ENCODE data around the gene NOPCHAP1. TPM values are rescaled to one million over a fixed set of nuclear protein-coding genes. Genes with fewer than 3 reads are reported as not detected.

The NOPCHAP1 gene
- total and polyA plus RNA-seq, 2 of the 4 experiments (the other 2 are of a cell fraction): 5.6 to 9.3 TPM

DNA sequence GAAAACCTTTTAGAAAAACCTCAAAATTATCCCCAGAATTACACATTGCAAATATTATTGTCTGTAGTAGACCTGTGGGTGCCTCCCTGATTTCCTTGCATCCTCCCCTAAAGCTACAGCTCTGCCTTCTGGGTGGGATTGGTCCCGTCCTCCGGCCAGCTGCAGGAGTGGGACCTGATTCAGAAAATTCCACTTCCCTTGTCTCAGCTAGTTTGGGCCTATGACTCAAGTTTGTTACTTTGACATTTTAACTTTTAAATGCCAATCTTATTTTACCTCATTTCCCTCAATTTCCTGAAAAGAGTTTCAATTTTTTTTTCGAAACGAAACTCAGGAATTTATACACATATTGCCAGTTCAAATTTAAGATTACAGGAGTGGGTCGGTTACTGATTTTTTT, 14.8 kb upstream of the NOPCHAP1 start:
- dilution Hi-C loops (cut with HindIII; ENCODE audit: low sequenced_read_pairs, unreplicated experiment): no loop called here
- POLR2A ChIA-PET (ENCODE audit: unreplicated experiment): no interaction called here
- no peaks in the 10 kb centered on the region for H3K79me1 ChIP-seq (ENCODE audit: low read depth in 1 of 2, low read length in 2 of 2)

More for the DNA sequence above, 14.8 kb upstream of the NOPCHAP1 start:
- TF ChIP-seq NFE2L2 (IDR thresholded peaks at IDR 0.05; ENCODE audit: low read depth, low read length): no peak
- no peak for TF ChIP-seq MAFK (IDR thresholded peaks at IDR 0.05; ENCODE audit: low read depth, low read length)
- TF ChIP-seq BHLHE40 (IDR thresholded peaks at IDR 0.05; ENCODE audit: low read depth, low read length): no peak
- no peak for TF ChIP-seq RCOR1 (IDR thresholded peaks at IDR 0.05; ENCODE audit: insufficient replicate concordance, low read length)
- TF ChIP-seq, protein P1, sequence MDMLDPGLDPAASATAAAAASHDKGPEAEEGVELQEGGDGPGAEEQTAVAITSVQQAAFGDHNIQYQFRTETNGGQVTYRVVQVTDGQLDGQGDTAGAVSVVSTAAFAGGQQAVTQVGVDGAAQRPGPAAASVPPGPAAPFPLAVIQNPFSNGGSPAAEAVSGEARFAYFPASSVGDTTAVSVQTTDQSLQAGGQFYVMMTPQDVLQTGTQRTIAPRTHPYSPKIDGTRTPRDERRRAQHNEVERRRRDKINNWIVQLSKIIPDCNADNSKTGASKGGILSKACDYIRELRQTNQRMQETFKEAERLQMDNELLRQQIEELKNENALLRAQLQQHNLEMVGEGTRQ (IDR thresholded peaks at IDR 0.05; ENCODE audit: low read depth, low read length): no peak
- TF ChIP-seq MXI1 (IDR thresholded peaks at IDR 0.05; ENCODE audit: borderline replicate concordance, low read depth, low read length): no peak
- no peak for TF ChIP-seq POLR2A (IDR thresholded peaks at IDR 0.05; ENCODE audit: low read depth, low read length)
- TF ChIP-seq CEBPB (IDR thresholded peaks at IDR 0.05; ENCODE audit: low read depth, low read length): no peak
- no peak for TF ChIP-seq FOS (IDR thresholded peaks at IDR 0.05; ENCODE audit: low read depth, low read length)
- TF ChIP-seq, protein P2, sequence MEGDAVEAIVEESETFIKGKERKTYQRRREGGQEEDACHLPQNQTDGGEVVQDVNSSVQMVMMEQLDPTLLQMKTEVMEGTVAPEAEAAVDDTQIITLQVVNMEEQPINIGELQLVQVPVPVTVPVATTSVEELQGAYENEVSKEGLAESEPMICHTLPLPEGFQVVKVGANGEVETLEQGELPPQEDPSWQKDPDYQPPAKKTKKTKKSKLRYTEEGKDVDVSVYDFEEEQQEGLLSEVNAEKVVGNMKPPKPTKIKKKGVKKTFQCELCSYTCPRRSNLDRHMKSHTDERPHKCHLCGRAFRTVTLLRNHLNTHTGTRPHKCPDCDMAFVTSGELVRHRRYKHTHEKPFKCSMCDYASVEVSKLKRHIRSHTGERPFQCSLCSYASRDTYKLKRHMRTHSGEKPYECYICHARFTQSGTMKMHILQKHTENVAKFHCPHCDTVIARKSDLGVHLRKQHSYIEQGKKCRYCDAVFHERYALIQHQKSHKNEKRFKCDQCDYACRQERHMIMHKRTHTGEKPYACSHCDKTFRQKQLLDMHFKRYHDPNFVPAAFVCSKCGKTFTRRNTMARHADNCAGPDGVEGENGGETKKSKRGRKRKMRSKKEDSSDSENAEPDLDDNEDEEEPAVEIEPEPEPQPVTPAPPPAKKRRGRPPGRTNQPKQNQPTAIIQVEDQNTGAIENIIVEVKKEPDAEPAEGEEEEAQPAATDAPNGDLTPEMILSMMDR (conservative IDR thresholded peaks at IDR 0.05; ENCODE audit: low read depth, low read length): no peak
- no peak for TF ChIP-seq MAZ (IDR thresholded peaks at IDR 0.05; ENCODE audit: borderline replicate concordance, low read depth, low read length)
- no peak for TF ChIP-seq SMC3 (IDR thresholded peaks at IDR 0.05; ENCODE audit: low read depth, low read length)
- no peak for TF ChIP-seq CHD1 (IDR thresholded peaks at IDR 0.05; ENCODE audit: low read depth, low read length)
- TF ChIP-seq, protein P3, sequence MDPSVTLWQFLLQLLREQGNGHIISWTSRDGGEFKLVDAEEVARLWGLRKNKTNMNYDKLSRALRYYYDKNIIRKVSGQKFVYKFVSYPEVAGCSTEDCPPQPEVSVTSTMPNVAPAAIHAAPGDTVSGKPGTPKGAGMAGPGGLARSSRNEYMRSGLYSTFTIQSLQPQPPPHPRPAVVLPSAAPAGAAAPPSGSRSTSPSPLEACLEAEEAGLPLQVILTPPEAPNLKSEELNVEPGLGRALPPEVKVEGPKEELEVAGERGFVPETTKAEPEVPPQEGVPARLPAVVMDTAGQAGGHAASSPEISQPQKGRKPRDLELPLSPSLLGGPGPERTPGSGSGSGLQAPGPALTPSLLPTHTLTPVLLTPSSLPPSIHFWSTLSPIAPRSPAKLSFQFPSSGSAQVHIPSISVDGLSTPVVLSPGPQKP (IDR thresholded peaks at IDR 0.05; ENCODE audit: borderline replicate concordance, low read depth, low read length): no peak
- TF ChIP-seq RAD21 (IDR thresholded peaks at IDR 0.05; ENCODE audit: low read length): no peak
- no peak for TF ChIP-seq RFX5 (IDR thresholded peaks at IDR 0.05; ENCODE audit: low read depth, low read length)
- Histone ChIP-seq H2BK15ac (ENCODE audit: low read depth, low read length) (no peak overlapping the region), H3K9me1 (ENCODE audit: insufficient read depth, low read length) (0 out of 2 replicates have a peak, but pooled peaks cover 3% of the 10 kb centered on the region), H3K27me3 (ENCODE audit: control insufficient read depth, insufficient read depth, low read length) (peaks cover 2% of the 10 kb centered on the region; the same call in 1 of the 2 replicates), H3K56ac (ENCODE audit: extremely low read depth, insufficient read depth, low read length) (no peak overlapping the region), H3K14ac (replicated peaks; ENCODE audit: low read depth, low read length) (no peak overlapping the region), H4K8ac (ENCODE audit: low read depth in 2 of 2, low read length in 2 of 2) (no peak overlapping the region), H2AFZ (replicated peaks; ENCODE audit: low read length, poor library complexity) (no peak overlapping the region), H3K27ac (ENCODE audit: insufficient read depth, low read length) (no peak overlapping the region), H2AK9ac (replicated peaks; ENCODE audit: low read depth, low read length, poor library complexity) (no peak overlapping the region), H3K4ac (ENCODE audit: low read depth, low read length) (no peak overlapping the region), H3K4me3 (ENCODE audit: insufficient read depth, low read depth, low read length) (no peak overlapping the region), H3K9me3 (ENCODE audit: control insufficient read depth, insufficient read depth, low read length) (no peaks in the 10 kb centered on the region), H2BK120ac (ENCODE audit: low read depth, low read length) (no peak overlapping the region), H3K9ac (ENCODE audit: low read depth, low read length) (no peak overlapping the region), H2BK20ac (ENCODE audit: low read depth, low read length) (no peak overlapping the region), H3K18ac (ENCODE audit: low read depth, low read length) (no peak overlapping the region), H3K4me2 (ENCODE audit: low read depth, low read length) (no peak overlapping the region), H4K5ac (ENCODE audit: low read depth, low read length) (no peak overlapping the region), H3K4me1 (ENCODE audit: control insufficient read depth, insufficient read depth, low read length) (no peaks in the 10 kb centered on the region), H4K20me1 (ENCODE audit: insufficient read depth, low read length) (no peaks in the 10 kb centered on the region), H4K91ac (ENCODE audit: insufficient read depth, low read depth, low read length) (no peak overlapping the region), H3K36me3 (ENCODE audit: control insufficient read depth, insufficient read depth, low read length) (no peaks in the 10 kb centered on the region), H2AK5ac (ENCODE audit: low read depth, low read length) (no peak overlapping the region), H3K23ac (ENCODE audit: low read depth, low read length) (no peak overlapping the region), H2BK5ac (ENCODE audit: low read depth, low read length, poor library complexity, severe bottlenecking) (no peak overlapping the region)
- no TSS peak for BruUV-seq (replicated peaks)
- ATAC-seq (ENCODE audit: low read depth): no peak
- no peak for DNase-seq
- CTCF ChIA-PET: interaction anchor here (1.0 kb wide), 1 partner anchor 12 kb away, joined by 3 read pairs; no protein-coding TSS in a partner anchor
- in situ Hi-C loops (cut with MboI; ENCODE audit: low sequenced_read_pairs) (no loop called here), intact Hi-C loops (cut with micrococcal nuclease) (no loop called here)
- WGBS, 2 experiments (ENCODE audit: extremely low coverage in 2 of 2, insufficient read length in 1 of 2): 63% methylated on average over 2 of the region's 5 CpGs; no CpG with 5 or more reads in 1 of the 2 experiments

All from IMR-90 (cell line).